ENCODE measurements around the gene B4GALT5.

B4GALT5 gene

GRCh38 chr20:49700411-49701185 lies 13.1 kb downstream of the B4GALT5 start:
- peak; percentile 94 for DNase-seq (ENCODE audit: low read depth)

- peak; percentile 95 for DNase-seq (ENCODE audit: low read depth)
Observed at GRCh38 chr20:49699200-49699992, 14.3 kb downstream of the B4GALT5 start.

GRCh38 chr20:49698477-49698876 lies 15.2 kb downstream of the B4GALT5 start:
- no peak for DNase-seq (ENCODE audit: low read depth)

GRCh38 chr20:49697071-49697470 lies 16.6 kb downstream of the B4GALT5 start:
- no peak for DNase-seq (ENCODE audit: low read depth)

GRCh38 chr20:49696594-49696993 lies 17.1 kb downstream of the B4GALT5 start:
- DNase-seq (ENCODE audit: low read depth), result peak; percentile 60

- no peak for DNase-seq (ENCODE audit: low read depth)
Observed at GRCh38 chr20:49695830-49696229, 17.8 kb downstream of the B4GALT5 start.

GRCh38 chr20:49694450-49695071 lies 19.1 kb downstream of the B4GALT5 start:
- DNase-seq (ENCODE audit: low read depth), result peak; percentile 65

- DNase-seq (ENCODE audit: low read depth), result peak; percentile 49
Observed at GRCh38 chr20:49693435-49694171, 20.1 kb downstream of the B4GALT5 start.

- no peak for DNase-seq (ENCODE audit: low read depth)
Observed at GRCh38 chr20:49692941-49693340, 20.7 kb downstream of the B4GALT5 start.

GRCh38 chr20:49691818-49692568 lies 21.7 kb downstream of the B4GALT5 start:
- no peak for DNase-seq (ENCODE audit: low read depth)

GRCh38 chr20:49690899-49691620 lies 22.6 kb downstream of the B4GALT5 start:
- DNase-seq (ENCODE audit: low read depth), result peak; percentile 59

GRCh38 chr20:49687595-49688567 lies 25.8 kb downstream of the B4GALT5 start:
- no peak for DNase-seq (ENCODE audit: low read depth)

- peak; percentile 51 for DNase-seq (ENCODE audit: low read depth)
Observed at GRCh38 chr20:49685809-49686208, 27.9 kb downstream of the B4GALT5 start.

GRCh38 chr20:49685161-49685601 lies 28.5 kb downstream of the B4GALT5 start:
- no peak for DNase-seq (ENCODE audit: low read depth)

- DNase-seq (ENCODE audit: low read depth), result no peak
Observed at GRCh38 chr20:49684335-49684997, 29.2 kb downstream of the B4GALT5 start.

GRCh38 chr20:49682798-49683197 lies 30.9 kb downstream of the B4GALT5 start:
- no peak for DNase-seq (ENCODE audit: low read depth)

GRCh38 chr20:49682278-49682677 lies 31.4 kb downstream of the B4GALT5 start:
- no peak for DNase-seq (ENCODE audit: low read depth)

- no peak for DNase-seq (ENCODE audit: low read depth)
Observed at GRCh38 chr20:49681850-49682216, 31.8 kb downstream of the B4GALT5 start.

- no peak for DNase-seq (ENCODE audit: low read depth)
Observed at GRCh38 chr20:49680484-49680883, 33.2 kb downstream of the B4GALT5 start.

Data from ELR (cell line).